ENCODE data around the gene CRACR2A. TPM values are rescaled to one million over a fixed set of nuclear protein-coding genes. Genes with fewer than 3 reads are reported as not detected.
A peak's percentile ranks its signal among the peaks of the same experiment; 100 is the strongest.

Gene CRACR2A
- total RNA-seq, 2 donors from 2014 or later: 1.1 to 4.7 TPM

DNA sequence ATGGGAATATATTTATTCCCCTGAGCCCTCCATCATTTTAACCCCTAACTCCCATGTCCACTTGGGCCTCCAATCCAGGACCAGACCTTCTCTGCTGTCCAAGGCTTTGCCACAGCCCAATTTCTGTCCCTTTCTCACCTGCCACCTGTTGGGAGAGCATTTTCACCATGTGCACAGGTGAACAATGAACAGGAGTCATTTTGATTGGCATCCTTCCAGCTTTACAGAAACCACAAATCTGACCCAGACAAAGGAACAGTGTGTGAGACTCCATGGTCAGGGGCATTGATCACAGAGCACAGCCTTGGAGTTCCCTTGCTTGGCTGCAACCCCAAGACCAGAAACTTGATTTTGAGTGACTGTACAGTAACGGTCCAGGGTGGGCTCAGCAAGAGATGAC lies 91.9 kb downstream of the CRACR2A start:
- H3K9ac ChIP-seq (ENCODE audit: extremely low read depth, low read length, poor library complexity, severe bottlenecking): no peak overlapping the region
- Mint-ChIP-seq H3K27me3 (ENCODE audit: insufficient read depth) (peaks cover 2% of the 10 kb centered on the region), H3K4me1 (peaks cover 5% of the 10 kb centered on the region), H3K4me3 (no peak overlapping the region), H3K9me3 (no peaks in the 10 kb centered on the region), H3K27ac (no peak overlapping the region), H3K36me3 (ENCODE audit: low read depth) (no peaks in the 10 kb centered on the region)
- no peaks in the 10 kb centered on the region for H3K9me3 ChIP-seq (ENCODE audit: control insufficient read depth, low read length)
- no peak overlapping the region for H3K4me3 ChIP-seq (ENCODE audit: low read length)
- WGBS, 2 experiments (ENCODE audit: insufficient coverage in 1 of 2, insufficient read length in 1 of 2): 89 to 100% methylated on average over 1 of the region's 1 CpG
- H3K27ac ChIP-seq (ENCODE audit: low read depth, low read length): no peak overlapping the region
- TF ChIP-seq CTCF (conservative IDR thresholded peaks at IDR 0.05): no peak
- no peaks in the 10 kb centered on the region for H3K36me3 ChIP-seq (ENCODE audit: control insufficient read depth, insufficient read depth, low read length)
- no peaks in the 10 kb centered on the region for H3K4me1 ChIP-seq (ENCODE audit: control insufficient read depth, insufficient read depth, low read length)
- no peak for DNase-seq
- no peaks in the 10 kb centered on the region for H3K27me3 ChIP-seq (ENCODE audit: control insufficient read depth, insufficient read depth, low read length, poor library complexity, severe bottlenecking)

- peaks cover 9% of the 10 kb centered on the region for H3K27me3 ChIP-seq (ENCODE audit: control insufficient read depth, insufficient read depth, low read length, poor library complexity, severe bottlenecking)
- TF ChIP-seq CTCF (conservative IDR thresholded peaks at IDR 0.05): peak; percentile 99
- WGBS, 2 experiments (ENCODE audit: insufficient coverage in 1 of 2, insufficient read length in 1 of 2): 55 to 59% methylated on average over 10 to 13 of the region's 13 CpGs
- H3K27ac Mint-ChIP-seq: no peak overlapping the region
- peak; percentile 92 for DNase-seq
- H3K4me3 ChIP-seq (ENCODE audit: low read length): no peak overlapping the region
- no peaks in the 10 kb centered on the region for H3K4me1 ChIP-seq (ENCODE audit: control insufficient read depth, insufficient read depth, low read length)
- no peak overlapping the region for H3K9ac ChIP-seq (ENCODE audit: extremely low read depth, low read length, poor library complexity, severe bottlenecking)
- no peaks in the 10 kb centered on the region for H3K9me3 Mint-ChIP-seq
- peaks cover 3% of the 10 kb centered on the region for H3K4me1 Mint-ChIP-seq
- no peaks in the 10 kb centered on the region for H3K36me3 Mint-ChIP-seq (ENCODE audit: low read depth)
- no peak overlapping the region for H3K27ac ChIP-seq (ENCODE audit: low read depth, low read length)
- no peaks in the 10 kb centered on the region for H3K9me3 ChIP-seq (ENCODE audit: control insufficient read depth, low read length)
- H3K27me3 Mint-ChIP-seq (ENCODE audit: insufficient read depth): peaks cover 4% of the 10 kb centered on the region
- H3K36me3 ChIP-seq (ENCODE audit: control insufficient read depth, insufficient read depth, low read length): no peaks in the 10 kb centered on the region
- no peak overlapping the region for H3K4me3 Mint-ChIP-seq
Observed at GRCh38 chr12:3658327-3659163, 94.4 kb downstream of the CRACR2A start.

DNA sequence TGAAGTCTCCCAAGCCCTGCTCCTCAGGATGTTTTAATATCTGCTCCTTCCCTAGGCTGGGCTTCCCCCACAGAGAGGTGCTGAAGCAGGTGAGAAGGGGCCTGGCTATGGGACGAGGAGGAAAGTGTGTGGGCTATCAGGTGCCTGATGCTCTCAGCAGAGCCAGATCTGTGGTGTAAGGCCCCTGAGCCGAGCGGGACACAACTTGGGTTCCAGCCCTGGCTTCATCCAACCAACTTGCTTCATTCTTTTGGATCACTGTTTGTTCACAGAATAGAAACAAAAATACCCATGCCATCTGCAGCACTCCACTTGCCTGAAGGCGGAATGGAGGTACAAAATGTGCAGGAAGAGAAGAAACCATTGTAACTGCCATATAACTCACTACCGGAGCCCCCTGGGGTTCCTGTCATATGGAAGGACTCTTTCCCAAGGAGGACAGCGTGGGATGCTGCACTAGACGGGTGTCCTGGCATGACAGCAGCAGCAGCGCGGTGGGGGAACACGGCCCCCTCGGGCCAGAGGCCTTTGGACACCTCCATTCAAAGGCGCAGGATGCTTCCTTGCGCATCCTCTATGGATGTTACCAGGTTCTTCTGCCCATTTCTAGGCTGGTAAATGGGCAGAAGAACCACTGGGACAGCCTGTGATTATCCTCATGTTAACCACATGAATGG lies 95.8 kb downstream of the CRACR2A start:
- no peak for TF ChIP-seq CTCF (conservative IDR thresholded peaks at IDR 0.05)
- H3K27ac Mint-ChIP-seq: no peak overlapping the region
- H3K27me3 Mint-ChIP-seq (ENCODE audit: insufficient read depth): peaks cover 4% of the 10 kb centered on the region
- H3K36me3 Mint-ChIP-seq (ENCODE audit: low read depth): no peaks in the 10 kb centered on the region
- H3K4me3 ChIP-seq (ENCODE audit: low read length): no peak overlapping the region
- WGBS, 2 experiments (ENCODE audit: insufficient coverage in 1 of 2, insufficient read length in 1 of 2): 91 to 92% methylated on average over 10 to 13 of the region's 13 CpGs
- H3K4me1 Mint-ChIP-seq: peaks cover 5% of the 10 kb centered on the region
- no peak overlapping the region for H3K27ac ChIP-seq (ENCODE audit: low read depth, low read length)
- H3K4me3 Mint-ChIP-seq: no peak overlapping the region
- peaks cover 1% of the 10 kb centered on the region for H3K4me1 ChIP-seq (ENCODE audit: control insufficient read depth, insufficient read depth, low read length)
- no peak overlapping the region for H3K9ac ChIP-seq (ENCODE audit: extremely low read depth, low read length, poor library complexity, severe bottlenecking)
- H3K9me3 ChIP-seq (ENCODE audit: control insufficient read depth, low read length): no peaks in the 10 kb centered on the region
- no peak for DNase-seq
- no peaks in the 10 kb centered on the region for H3K9me3 Mint-ChIP-seq
- H3K36me3 ChIP-seq (ENCODE audit: control insufficient read depth, insufficient read depth, low read length): no peaks in the 10 kb centered on the region
- H3K27me3 ChIP-seq (ENCODE audit: control insufficient read depth, insufficient read depth, low read length, poor library complexity, severe bottlenecking): peaks cover 9% of the 10 kb centered on the region

All from endodermal cell (in vitro differentiated cells).